Osteoblast (primary cell): ENCODE measurements around the gene MLKL. TPM values are rescaled to one million over a fixed set of nuclear protein-coding genes. Genes with fewer than 3 reads are reported as not detected.

Experiments used
- DNase-seq: peaks from one replicate; pipeline ENCODE4 v3.0.0; 2011; ENCODE audit warnings: low spot score, mixed read lengths; ENCODE audit not compliant: insufficient read length; ENCODE audit errors: missing footprints
- H2AFZ ChIP-seq: 2 replicates; pipeline ENCODE4 v1.6.0; 2011; ENCODE audit warnings: mild to moderate bottlenecking, low read length
- H3K27ac ChIP-seq: 2 replicates; pipeline ENCODE4 v1.5.1; 2011; ENCODE audit warnings: mild to moderate bottlenecking, low read depth, low read length, moderate library complexity
- H3K27me3 ChIP-seq: 2 replicates; pipeline ENCODE4 v1.6.0; 2012; ENCODE audit warnings: mild to moderate bottlenecking, control low read depth, inconsistent platforms, low read length, moderate library complexity; ENCODE audit not compliant: insufficient read depth
- H3K36me3 ChIP-seq: 2 replicates; pipeline ENCODE4 v1.5.1; 2011; ENCODE audit warnings: mild to moderate bottlenecking, low read length, control low read depth, moderate library complexity; ENCODE audit not compliant: insufficient read depth
- H3K4me1 ChIP-seq: 2 replicates; pipeline ENCODE4 v1.5.1; 2011; ENCODE audit warnings: mild to moderate bottlenecking, low read length, control low read depth, moderate library complexity; ENCODE audit not compliant: insufficient read depth
- H3K4me2 ChIP-seq: 2 replicates; pipeline ENCODE4 v1.6.0; 2011; ENCODE audit warnings: mild to moderate bottlenecking, low read length; ENCODE audit not compliant: insufficient read depth
- H3K4me3 ChIP-seq: fragments of 200-600 bp; sonication (generic); 3 replicates; pipeline ENCODE4 v1.5.1; 2012; ENCODE audit warnings: mild to moderate bottlenecking, low read length, inconsistent platforms; ENCODE audit not compliant: insufficient read depth
- H3K79me2 ChIP-seq: 2 replicates; pipeline ENCODE4 v1.6.0; 2012; ENCODE audit warnings: mild to moderate bottlenecking, low read length, control low read depth, inconsistent platforms; ENCODE audit not compliant: insufficient read depth
- H3K9me3 ChIP-seq: 2 replicates; pipeline ENCODE4 v1.5.1; 2011; ENCODE audit warnings: low read depth, low read length, control low read depth
- H4K20me1 ChIP-seq: 2 replicates; pipeline ENCODE4 v1.6.0; 2012; ENCODE audit warnings: mild to moderate bottlenecking, low read length, control low read depth; ENCODE audit not compliant: insufficient read depth
- total RNA-seq: library from RNA; depleted of rRNA; stranded (reverse); fragments of >200 nt; gene quantifications from 2 replicates; pipeline ENCODE4 v1.2.3, GENCODE V29; 2012
- TF ChIP-seq, protein P1 (sequence below): IDR thresholded peaks from 2 replicates; pipeline ENCODE4 v1.5.1; 2011; ENCODE audit warnings: mild to moderate bottlenecking, low read depth, low read length, moderate library complexity; ENCODE audit errors: extremely low read depth

The MLKL gene
- total RNA-seq, 1 donor = 5.1 TPM

DNA sequence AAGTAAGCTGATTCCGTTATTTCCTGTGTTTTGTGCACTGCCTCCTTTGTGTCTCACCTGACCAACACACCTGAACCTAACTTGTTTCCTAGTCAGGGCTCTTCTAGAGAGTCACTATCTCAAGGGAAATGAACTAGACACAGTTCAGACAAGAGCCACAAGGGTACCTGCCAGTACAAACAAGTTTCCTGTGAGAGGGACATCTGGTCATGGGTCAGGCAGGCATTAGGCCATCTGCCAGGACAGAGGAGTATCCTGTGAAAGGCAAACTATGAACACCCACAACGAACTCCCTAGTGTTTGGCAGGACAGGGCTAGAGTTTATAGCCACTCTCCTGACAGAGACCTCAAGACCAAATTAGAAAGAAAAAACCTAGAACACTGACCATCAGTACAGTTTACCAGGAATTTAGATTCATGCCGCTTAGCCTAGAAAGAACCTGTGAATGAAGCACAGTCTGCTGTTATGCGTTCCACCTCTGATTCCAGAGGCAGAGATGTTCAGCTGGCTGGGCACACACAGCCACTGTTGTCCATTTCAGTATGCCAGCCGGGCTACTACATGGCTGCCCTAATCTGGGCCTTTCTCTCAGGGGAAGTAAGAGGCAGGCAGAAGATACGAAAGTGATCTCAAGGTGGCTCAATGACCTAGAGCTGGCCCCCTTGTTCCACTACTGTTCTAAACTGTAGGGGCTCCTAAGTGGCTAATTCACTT lies 73.0 kb downstream of the MLKL start:
- peaks cover 63% of the 10 kb centered on the region for H3K36me3 ChIP-seq
- peaks cover 10% of the 10 kb centered on the region for H4K20me1 ChIP-seq
- peaks cover 18% of the 10 kb centered on the region for H3K4me1 ChIP-seq
- H3K4me2 ChIP-seq = no peak overlapping the region
- no peak overlapping the region for H3K4me3 ChIP-seq
- peak overlapping the region; percentile 65 for H3K27ac ChIP-seq
- no peak for DNase-seq
- H3K9me3 ChIP-seq = no peaks in the 10 kb centered on the region
- H3K79me2 ChIP-seq = peaks cover 3% of the 10 kb centered on the region
- H3K27me3 ChIP-seq = no peaks in the 10 kb centered on the region
- TF ChIP-seq, protein P1, sequence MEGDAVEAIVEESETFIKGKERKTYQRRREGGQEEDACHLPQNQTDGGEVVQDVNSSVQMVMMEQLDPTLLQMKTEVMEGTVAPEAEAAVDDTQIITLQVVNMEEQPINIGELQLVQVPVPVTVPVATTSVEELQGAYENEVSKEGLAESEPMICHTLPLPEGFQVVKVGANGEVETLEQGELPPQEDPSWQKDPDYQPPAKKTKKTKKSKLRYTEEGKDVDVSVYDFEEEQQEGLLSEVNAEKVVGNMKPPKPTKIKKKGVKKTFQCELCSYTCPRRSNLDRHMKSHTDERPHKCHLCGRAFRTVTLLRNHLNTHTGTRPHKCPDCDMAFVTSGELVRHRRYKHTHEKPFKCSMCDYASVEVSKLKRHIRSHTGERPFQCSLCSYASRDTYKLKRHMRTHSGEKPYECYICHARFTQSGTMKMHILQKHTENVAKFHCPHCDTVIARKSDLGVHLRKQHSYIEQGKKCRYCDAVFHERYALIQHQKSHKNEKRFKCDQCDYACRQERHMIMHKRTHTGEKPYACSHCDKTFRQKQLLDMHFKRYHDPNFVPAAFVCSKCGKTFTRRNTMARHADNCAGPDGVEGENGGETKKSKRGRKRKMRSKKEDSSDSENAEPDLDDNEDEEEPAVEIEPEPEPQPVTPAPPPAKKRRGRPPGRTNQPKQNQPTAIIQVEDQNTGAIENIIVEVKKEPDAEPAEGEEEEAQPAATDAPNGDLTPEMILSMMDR = no peak
- no peak overlapping the region for H2AFZ ChIP-seq

- Histone ChIP-seq H3K27ac (peak overlapping the region; percentile 65), H3K4me1 (peaks cover 18% of the 10 kb centered on the region), H3K4me3 (no peak overlapping the region), H3K9me3 (no peaks in the 10 kb centered on the region), H2AFZ (no peak overlapping the region), H3K36me3 (peaks cover 64% of the 10 kb centered on the region), H3K27me3 (no peaks in the 10 kb centered on the region), H4K20me1 (peaks cover 10% of the 10 kb centered on the region), H3K79me2 (peaks cover 3% of the 10 kb centered on the region), H3K4me2 (no peak overlapping the region)
- TF ChIP-seq, protein P1 = no peak
- peak; percentile 76 for DNase-seq
Observed at GRCh38 chr16:74626741-74627416, 73.8 kb downstream of the MLKL start.

- DNase-seq = no peak
- Histone ChIP-seq H3K36me3 (peaks cover 62% of the 10 kb centered on the region), H2AFZ (no peak overlapping the region), H3K4me1 (peaks cover 18% of the 10 kb centered on the region), H3K4me3 (no peak overlapping the region), H3K79me2 (peaks cover 3% of the 10 kb centered on the region), H3K9me3 (no peaks in the 10 kb centered on the region), H3K27ac (no peak overlapping the region), H3K4me2 (no peak overlapping the region), H3K27me3 (no peaks in the 10 kb centered on the region), H4K20me1 (peaks cover 10% of the 10 kb centered on the region)
- TF ChIP-seq, protein P1 = no peak
Observed at GRCh38 chr16:74625500-74626350, 74.9 kb downstream of the MLKL start.
